ENCODE results near the gene AKIP1. TPM values are rescaled to one million over a fixed set of nuclear protein-coding genes. Genes with fewer than 3 reads are reported as not detected.

Gene AKIP1
- total and polyA plus RNA-seq, 2 of the 8 experiments (the other 6 are each of a cell fraction or from before 2014, with no cell fraction given), result 17.8 to 29.6 TPM

GRCh38 chr11:8959546-8960166 is 48.7 kb downstream of the AKIP1 start (continued):
- TF ChIP-seq CHD7 (IDR thresholded peaks at IDR 0.05; ENCODE audit: insufficient replicate concordance, low read length) (no peak), ATF3 (IDR thresholded peaks at IDR 0.05; ENCODE audit: insufficient read depth, low read depth, low read length) (no peak), CTCF (IDR thresholded peaks at IDR 0.05; ENCODE audit: control extremely low read depth in 1 of 3, insufficient read depth in 1 of 3, low read depth in 1 of 3, low read length in 3 of 3) (peak in 2 of 3 experiments; percentile 62 to 77; a peak in 3 of 4 replicates), TEAD4 (IDR thresholded peaks at IDR 0.05; ENCODE audit: low read depth, low read length) (no peak), RAD21 (IDR thresholded peaks at IDR 0.05 in 1 of 2, conservative IDR thresholded peaks at IDR 0.05 in 1 of 2; ENCODE audit: low read depth in 2 of 2, low read length in 2 of 2) (peak; percentile 86 to 90), CEBPB (IDR thresholded peaks at IDR 0.05; ENCODE audit: low read depth, low read length) (no peak), POLR2AphosphoS5 (IDR thresholded peaks at IDR 0.05; ENCODE audit: low read depth, low read length) (no peak)

All from H1 (cell line).